GM23248 (cell line): ENCODE results near the gene ATL1. TPM values are rescaled to one million over a fixed set of nuclear protein-coding genes. Genes with fewer than 3 reads are reported as not detected.

ENCODE experiments used
- DNase-seq: peaks from one replicate; pipeline ENCODE4 v3.0.0-alpha.2; 2015
- H2AFZ ChIP-seq: fragments of 200-600 bp; sonication (generic); 2 replicates; pipeline ENCODE4 v1.6.1; 2016; ENCODE audit warnings: antibody characterized with exemption
- H3F3A ChIP-seq: fragments of 200-600 bp; sonication (generic); 2 replicates; pipeline ENCODE4 v1.6.1; 2016; ENCODE audit warnings: mild to moderate bottlenecking, antibody characterized with exemption, mixed run types; ENCODE audit not compliant: insufficient read depth
- H3K27ac ChIP-seq: fragments of 200-600 bp; sonication (generic); 2 replicates; pipeline ENCODE4 v1.5.1; 2016; ENCODE audit warnings: mild to moderate bottlenecking
- H3K27me3 ChIP-seq: fragments of 200-600 bp; sonication (generic); replicated peaks from 2 replicates; pipeline ENCODE4 v1.6.1; 2016; ENCODE audit warnings: mild to moderate bottlenecking; ENCODE audit not compliant: insufficient read depth
- H3K36me3 ChIP-seq: fragments of 200-600 bp; sonication (generic); 2 replicates; pipeline ENCODE4 v1.6.1; 2016; ENCODE audit warnings: low read depth, mild to moderate bottlenecking
- H3K4me1 ChIP-seq: fragments of 200-600 bp; sonication (generic); 2 replicates; pipeline ENCODE4 v1.6.1; 2016; ENCODE audit warnings: mild to moderate bottlenecking; ENCODE audit not compliant: insufficient read depth
- H3K4me2 ChIP-seq: fragments of 200-600 bp; sonication (generic); one replicate; pipeline ENCODE4 v1.6.1; 2016; ENCODE audit warnings: mild to moderate bottlenecking; ENCODE audit not compliant: unreplicated experiment
- H3K4me3 ChIP-seq: fragments of 200-600 bp; sonication (generic); 2 replicates; pipeline ENCODE4 v1.5.1; 2016; ENCODE audit warnings: mild to moderate bottlenecking
- H3K79me2 ChIP-seq: fragments of 200-600 bp; sonication (generic); 2 replicates; pipeline ENCODE4 v1.6.1; 2016; ENCODE audit warnings: mild to moderate bottlenecking; ENCODE audit not compliant: insufficient read depth
- H3K9ac ChIP-seq: fragments of 200-600 bp; sonication (generic); 2 replicates; pipeline ENCODE4 v1.6.1; 2016; ENCODE audit warnings: mild to moderate bottlenecking
- H3K9me2 ChIP-seq: fragments of 200-600 bp; sonication (generic); 2 replicates; pipeline ENCODE4 v1.6.1; 2016; ENCODE audit warnings: mixed run types, mild to moderate bottlenecking, moderate library complexity; ENCODE audit not compliant: insufficient read depth
- H3K9me3 ChIP-seq: fragments of 200-600 bp; sonication (generic); one replicate; pipeline ENCODE4 v1.6.1; 2017; ENCODE audit warnings: low read depth
- H4K20me1 ChIP-seq: fragments of 200-600 bp; sonication (generic); 2 replicates; pipeline ENCODE4 v1.6.0; 2016; ENCODE audit not compliant: insufficient read depth
- EZH2 ChIP-seq: fragments of 200-600 bp; sonication (generic); IDR thresholded peaks from 2 replicates; pipeline ENCODE4 v1.6.1; 2018; ENCODE audit warnings: antibody characterized with exemption, mild to moderate bottlenecking; ENCODE audit not compliant: insufficient read depth, poor library complexity, severe bottlenecking
- EZH2phosphoT487 ChIP-seq: fragments of 200-600 bp; sonication (generic); IDR thresholded peaks from 2 replicates; pipeline ENCODE4 v1.6.1; 2018; ENCODE audit warnings: antibody characterized with exemption, moderate library complexity, mild to moderate bottlenecking, low read depth; ENCODE audit not compliant: insufficient read depth
- WGBS, 2 experiments: methylation state at CpG; one replicate each; pipeline ENCODE4 v1.1.6; 2015 to 2017; ENCODE audit warnings: low lambda C conversion rate in 2 of 2, low coverage in 1 of 2; ENCODE audit errors: missing lambda C conversion rate in 2 of 2; 5-methylcytosine and 5-hydroxymethylcytosine counted together
- in situ Hi-C: fragments of 300-500 bp; cut with MboI; formaldehyde crosslinking; loops from 2 replicates; pipeline ENCODE4 v1.15.0; 2020
- polyA plus RNA-seq: library from polyadenylated mRNA; unstranded; fragments of >200 nt; fragmentation: Nextera tagmentation; extraction: Ambion mirVana; gene quantifications from 2 replicates; pipeline ENCODE4 v1.2.1, GENCODE V29; 2016
- total RNA-seq: library from RNA; depleted of rRNA; stranded (reverse); fragments of >200 nt; shearing (Covaris generic); gene quantifications from 2 replicates; pipeline ENCODE4 v1.2.3, GENCODE V29; 2014; rRNA removed

The ATL1 gene
- total RNA-seq (10.5 and 10.8 TPM in 2 replicates), polyA plus RNA-seq (10.7 and 11.4 TPM in 2 replicates)

GRCh38 chr14:50559990-50560930 lies at the start of gene ATL1:
Gene ATL1, plus strand, starts transcription at chr14:50560145. Its CDS starts 121 bp downstream, at chr14:50560266.
- TF ChIP-seq EZH2 (no peak), EZH2phosphoT487 (no peak)
- WGBS, 2 experiments: 1% methylated on average over 25 to 47 of the region's 66 CpGs

GRCh38 chr14:50510157-50510556 lies 49.8 kb upstream of the ATL1 start:
- 97 to 98% methylated on average over 7 of the region's 7 CpGs for WGBS, 2 experiments
- TF ChIP-seq EZH2 (no peak), EZH2phosphoT487 (no peak)
- Histone ChIP-seq H3K4me3 (no peak overlapping the region), H3K9ac (no peak overlapping the region), H4K20me1 (peaks cover 25% of the 10 kb centered on the region), H3K9me3 (no peaks in the 10 kb centered on the region), H3K4me2 (no peak overlapping the region), H3K9me2 (no peaks in the 10 kb centered on the region), H3K79me2 (peaks cover 100% of the 10 kb centered on the region), H2AFZ (no peak overlapping the region), H3K27ac (no peak overlapping the region), H3F3A (no peaks in the 10 kb centered on the region), H3K27me3 (no peaks in the 10 kb centered on the region), H3K36me3 (0 out of 2 replicates have a peak, but pooled peaks cover 5% of the 10 kb centered on the region), H3K4me1 (no peaks in the 10 kb centered on the region)
- in situ Hi-C loops: no loop called here
- DNase-seq: no peak

More at GRCh38 chr14:50559990-50560930, at the start of gene ATL1:
- Histone ChIP-seq H3K27me3 (no peaks in the 10 kb centered on the region), H3K9me3 (no peaks in the 10 kb centered on the region), H3K4me3 (peak within 1 kb of the TSS; percentile 91), H3K4me1 (peaks cover 4% of the 10 kb centered on the region; the same call in 1 of the 2 replicates), H3K9me2 (no peaks in the 10 kb centered on the region), H2AFZ (peak within 1 kb of the TSS; percentile 91), H3F3A (peaks cover 6% of the 10 kb centered on the region; the same call in 1 of the 2 replicates), H3K4me2 (peak within 1 kb of the TSS; percentile 87), H3K36me3 (no peaks in the 10 kb centered on the region), H3K27ac (peak within 1 kb of the TSS; percentile 75), H3K79me2 (peaks cover 19% of the 10 kb centered on the region; the same call in 1 of the 2 replicates), H4K20me1 (no peaks in the 10 kb centered on the region), H3K9ac (peak within 1 kb of the TSS; percentile 81)
- DNase-seq: peak; percentile 91
- in situ Hi-C loops: no loop called here

- no peak overlapping the region for H3K4me3 ChIP-seq
- H3K27ac ChIP-seq: no peak overlapping the region
- 97 to 98% methylated on average over 4 of the region's 4 CpGs for WGBS, 2 experiments
- H3K9ac ChIP-seq: no peak overlapping the region
- no peaks in the 10 kb centered on the region for H3K4me1 ChIP-seq
- DNase-seq: no peak
- 0 out of 2 replicates have a peak, but pooled peaks cover 5% of the 10 kb centered on the region for H3K36me3 ChIP-seq
- TF ChIP-seq EZH2phosphoT487 (no peak), EZH2 (no peak)
- no peaks in the 10 kb centered on the region for H3K9me3 ChIP-seq
- H3K79me2 ChIP-seq: peaks cover 100% of the 10 kb centered on the region
- in situ Hi-C loops: no loop called here
- H2AFZ ChIP-seq: no peak overlapping the region
- H4K20me1 ChIP-seq: peaks cover 34% of the 10 kb centered on the region
- H3F3A ChIP-seq: no peaks in the 10 kb centered on the region
- H3K27me3 ChIP-seq: no peaks in the 10 kb centered on the region
- H3K9me2 ChIP-seq: no peaks in the 10 kb centered on the region
- H3K4me2 ChIP-seq: no peak overlapping the region
Observed at GRCh38 chr14:50512463-50512862, 47.5 kb upstream of the ATL1 start.

GRCh38 chr14:50516091-50516490 lies 43.9 kb upstream of the ATL1 start:
- TF ChIP-seq EZH2 (no peak), EZH2phosphoT487 (no peak)
- Histone ChIP-seq H3K4me1 (peaks cover 3% of the 10 kb centered on the region), H2AFZ (no peak overlapping the region), H3F3A (peaks cover 9% of the 10 kb centered on the region), H3K27me3 (no peaks in the 10 kb centered on the region), H3K79me2 (peaks cover 100% of the 10 kb centered on the region), H3K4me2 (no peak overlapping the region), H3K36me3 (0 out of 2 replicates have a peak, but pooled peaks cover 5% of the 10 kb centered on the region), H3K9ac (no peak overlapping the region), H3K4me3 (no peak overlapping the region), H3K9me2 (no peaks in the 10 kb centered on the region), H3K27ac (no peak overlapping the region), H4K20me1 (peaks cover 33% of the 10 kb centered on the region), H3K9me3 (no peaks in the 10 kb centered on the region)
- WGBS, 2 experiments: 96 to 97% methylated on average over 2 of the region's 2 CpGs
- DNase-seq: no peak
- in situ Hi-C loops: no loop called here
